GM18498 (cell line): ENCODE data around the gene SGMS2.
A peak's percentile ranks its signal among the peaks of the same experiment; 100 is the strongest.
"Not testable (repeated sequence)": the region's sequence is repeated elsewhere in the genome, so short reads cannot be mapped to it uniquely, and the experiment has no call there.

ENCODE experiments used
- ATAC-seq: cut with Tn5 transposase; IDR thresholded peaks from one replicate; pipeline ENCODE4 v1.9.1; 2021; ENCODE audit warnings: mild to moderate bottlenecking, moderate library complexity; ENCODE audit not compliant: unreplicated experiment

Gene SGMS2

DNA sequence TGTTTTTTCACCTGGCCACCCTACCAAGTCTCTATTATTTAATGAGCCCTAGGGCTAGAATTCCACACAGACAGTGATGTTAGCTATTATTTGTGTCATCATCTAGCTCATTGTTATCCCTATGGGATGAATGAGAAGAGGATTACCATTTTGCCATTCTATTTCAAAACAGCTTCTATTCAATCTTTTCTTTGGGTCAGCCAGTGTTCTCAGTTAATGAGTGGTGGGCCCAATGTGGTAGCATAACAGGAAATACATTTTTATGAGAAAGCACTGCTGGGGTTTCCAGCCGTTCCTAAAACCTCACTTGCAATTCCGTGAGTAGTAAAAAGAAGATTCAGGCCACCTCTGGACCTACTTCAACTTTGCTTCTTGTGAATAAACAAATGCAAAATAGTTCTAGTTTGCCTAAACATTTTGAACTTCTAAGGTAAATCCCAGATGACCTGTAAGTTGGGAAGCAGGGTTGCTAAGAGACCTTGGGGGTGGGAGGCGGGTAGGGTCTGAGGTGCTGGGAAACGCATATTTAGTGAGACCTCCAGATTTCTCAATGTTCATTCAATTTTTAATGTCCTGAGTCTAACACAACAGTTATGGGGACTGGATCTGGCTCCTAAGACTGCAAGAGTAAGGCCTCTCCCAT lies 81.8 kb downstream of the SGMS2 start:
- no peak for ATAC-seq

DNA sequence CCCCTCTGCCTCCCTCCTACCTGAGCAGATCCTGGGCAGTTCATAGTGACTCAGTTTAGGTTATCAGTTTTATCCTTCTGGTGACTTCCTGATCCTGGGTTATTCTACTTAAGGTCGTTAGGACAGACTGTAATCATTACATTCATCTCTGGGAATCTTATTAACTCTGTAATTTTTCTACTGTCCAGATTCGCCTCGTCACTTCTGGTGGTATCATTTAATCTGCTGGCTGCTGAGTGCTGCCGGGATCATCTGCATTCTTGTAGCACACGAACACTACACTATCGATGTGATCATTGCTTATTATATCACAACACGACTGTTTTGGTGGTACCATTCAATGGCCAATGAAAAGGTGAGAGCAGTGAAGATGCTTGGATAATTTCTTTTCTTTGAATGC lies 83.6 kb downstream of the SGMS2 start:
- ATAC-seq, result no peak

DNA sequence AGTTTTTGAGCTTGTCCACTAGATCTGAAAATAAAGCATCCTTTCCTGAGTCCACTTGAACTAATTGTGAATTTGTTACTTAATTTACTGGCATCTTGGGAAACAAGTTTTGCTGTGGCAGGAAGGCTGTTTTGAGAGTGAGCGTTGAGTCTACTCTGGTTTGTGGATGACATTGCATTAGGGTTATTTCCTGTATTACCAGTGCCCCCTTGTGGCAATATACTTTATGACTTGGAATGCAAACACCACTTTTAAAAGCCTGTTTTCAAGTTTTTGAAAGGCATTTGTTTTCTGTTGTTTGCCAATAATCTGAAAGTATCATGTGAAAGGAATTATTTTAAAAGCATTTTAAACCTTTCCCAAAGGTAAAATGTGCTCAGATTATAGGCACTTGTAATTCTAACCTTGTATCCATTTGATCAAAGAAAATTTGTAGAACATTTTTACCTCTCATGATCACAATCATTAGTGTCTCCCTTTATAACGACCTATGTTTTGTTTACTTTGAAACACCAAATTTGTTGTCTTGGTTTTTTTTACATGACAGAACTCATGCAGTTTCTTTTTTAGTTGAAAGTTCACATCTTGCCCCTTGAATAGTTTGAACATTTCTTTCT lies 88.7 kb downstream of the SGMS2 start:
- ATAC-seq, result peak; percentile 97

DNA sequence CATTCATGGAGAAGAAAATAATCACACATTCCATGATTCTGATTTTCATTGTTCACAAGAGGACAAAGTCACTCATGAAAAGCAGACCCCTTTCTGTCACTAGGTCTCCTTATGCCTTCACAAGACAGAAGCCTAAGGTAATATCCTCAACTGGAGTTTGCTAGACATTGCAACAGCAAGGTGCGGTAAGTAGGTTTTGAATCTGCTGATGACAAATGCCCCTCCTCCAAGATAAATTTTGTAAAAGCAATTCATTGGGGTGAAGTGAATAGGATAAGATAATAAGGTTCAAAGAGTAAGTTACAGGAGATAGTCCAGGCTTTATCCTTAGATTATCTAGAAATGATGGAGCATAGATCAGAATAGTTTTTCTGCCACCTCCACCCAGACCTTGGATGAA lies 90.5 kb downstream of the SGMS2 start:
- ATAC-seq, result no peak

DNA sequence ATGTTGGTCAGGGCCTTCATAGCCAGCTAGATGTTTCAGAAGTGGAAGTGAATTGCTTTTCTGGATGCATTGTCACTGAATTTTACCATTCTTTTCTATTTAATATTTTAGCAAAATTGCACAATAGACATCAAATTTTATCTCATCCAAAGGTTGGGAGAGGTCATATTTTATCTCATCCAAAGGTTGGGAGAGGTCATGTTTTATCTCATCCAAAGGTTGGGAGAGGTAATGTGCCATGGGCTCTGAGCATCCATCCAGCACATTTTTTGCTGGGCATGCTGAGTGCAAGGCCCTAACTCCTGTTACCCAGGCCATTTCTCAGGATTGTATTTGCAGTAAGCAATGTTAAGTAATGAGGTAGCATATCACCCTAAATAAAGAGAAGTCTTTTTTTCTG lies 91.9 kb downstream of the SGMS2 start:
- no peak for ATAC-seq

DNA sequence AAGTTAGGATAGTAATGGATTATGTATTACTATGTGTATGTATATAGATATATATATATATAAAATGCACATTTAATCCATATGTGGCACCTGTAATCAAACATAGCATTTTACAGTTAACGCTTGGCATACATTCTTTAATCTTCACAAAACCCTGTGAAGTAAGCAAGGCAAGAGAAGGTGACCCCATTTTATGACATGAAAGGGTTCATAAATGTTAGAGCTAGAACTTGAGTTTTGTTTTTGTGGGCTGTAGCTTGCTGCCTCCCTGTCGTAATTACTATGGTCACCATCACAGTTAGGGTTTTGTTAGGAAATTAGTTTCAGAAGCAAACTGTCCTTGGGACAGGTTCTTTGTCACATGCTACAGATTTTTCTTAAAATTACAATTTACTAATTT lies 92.8 kb downstream of the SGMS2 start:
- ATAC-seq, result no peak

DNA sequence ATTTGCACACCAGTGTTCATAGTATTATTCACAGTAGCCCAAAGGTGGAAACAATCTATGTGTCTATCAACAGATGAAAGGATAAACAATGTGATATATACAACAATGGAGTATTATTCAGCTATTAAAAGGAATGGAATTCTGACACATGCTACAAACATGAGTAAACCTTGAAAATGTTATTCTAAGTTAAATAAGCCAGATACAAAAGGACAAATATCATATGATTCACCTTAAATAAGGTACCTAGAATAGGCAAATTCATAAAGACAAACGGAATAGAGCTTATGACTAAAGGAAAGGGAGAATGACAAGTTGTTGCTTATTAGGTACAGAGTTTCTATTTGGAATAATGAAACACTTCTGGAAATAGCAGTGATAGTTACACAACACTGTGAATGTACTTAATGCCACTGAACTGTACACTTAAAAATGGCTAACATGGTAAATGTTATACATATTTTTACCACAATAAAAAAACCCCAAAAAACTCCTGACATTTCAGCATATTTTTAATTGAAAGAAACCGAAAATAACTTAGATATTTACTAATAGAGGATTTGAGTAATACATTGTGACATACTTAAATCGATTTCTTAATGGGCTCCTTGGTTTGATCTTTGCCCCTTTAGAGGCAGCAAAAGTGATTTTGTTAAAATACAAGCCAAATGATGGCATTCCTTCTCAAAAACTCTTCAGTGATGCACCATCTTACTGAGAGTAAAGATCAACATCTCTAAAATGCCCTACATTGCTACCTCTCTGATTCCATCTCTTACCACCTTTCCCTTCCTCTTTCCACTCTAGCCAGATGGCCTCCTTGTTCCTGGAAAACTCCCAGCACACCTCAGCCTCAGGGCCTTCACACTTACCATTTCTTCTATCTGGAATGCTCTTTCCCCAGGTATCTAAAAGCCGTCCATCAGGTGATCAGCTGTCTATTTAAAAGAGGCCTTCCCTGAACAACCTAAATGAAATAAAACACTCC lies 98.0 kb downstream of the SGMS2 start:
- ATAC-seq, result no peak

DNA sequence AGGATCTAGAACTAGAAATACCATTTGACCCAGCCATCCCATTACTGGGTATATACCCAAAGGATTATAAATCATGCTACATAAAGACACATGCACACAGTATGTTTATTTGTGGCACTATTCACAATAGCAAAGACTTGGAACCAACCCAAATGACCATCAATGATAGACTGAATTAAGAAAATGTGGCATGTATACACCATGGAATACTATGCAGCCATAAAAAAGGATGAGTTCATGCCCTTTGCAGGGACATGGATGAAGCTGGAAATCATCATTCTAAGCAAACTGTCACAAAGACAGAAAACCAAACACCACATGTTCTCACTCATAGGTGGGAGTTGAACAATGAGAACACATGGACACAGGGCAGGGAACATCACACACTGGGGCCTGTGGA lies 101.0 kb downstream of the SGMS2 start:
- not testable (repeated sequence) for ATAC-seq

DNA sequence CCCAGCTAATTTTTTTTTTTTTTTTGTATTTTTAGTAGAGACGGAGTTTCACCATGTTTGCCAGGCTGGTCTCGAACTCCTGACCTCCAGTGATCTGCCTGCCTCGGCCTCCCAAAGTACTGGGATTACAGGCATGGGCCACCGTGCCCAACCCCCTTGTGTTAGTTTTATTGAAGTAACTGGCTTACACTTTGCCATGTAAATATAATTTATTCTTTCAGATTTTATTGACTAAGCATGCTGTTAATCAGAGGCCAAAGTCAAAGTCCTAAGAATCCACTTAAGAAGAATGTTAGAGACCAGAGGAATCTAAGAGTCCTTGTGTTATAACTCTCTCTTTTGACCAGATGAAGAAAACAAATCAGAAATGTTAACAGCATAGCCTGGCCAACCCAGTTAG lies 102.1 kb downstream of the SGMS2 start:
- ATAC-seq, result not testable (repeated sequence)

DNA sequence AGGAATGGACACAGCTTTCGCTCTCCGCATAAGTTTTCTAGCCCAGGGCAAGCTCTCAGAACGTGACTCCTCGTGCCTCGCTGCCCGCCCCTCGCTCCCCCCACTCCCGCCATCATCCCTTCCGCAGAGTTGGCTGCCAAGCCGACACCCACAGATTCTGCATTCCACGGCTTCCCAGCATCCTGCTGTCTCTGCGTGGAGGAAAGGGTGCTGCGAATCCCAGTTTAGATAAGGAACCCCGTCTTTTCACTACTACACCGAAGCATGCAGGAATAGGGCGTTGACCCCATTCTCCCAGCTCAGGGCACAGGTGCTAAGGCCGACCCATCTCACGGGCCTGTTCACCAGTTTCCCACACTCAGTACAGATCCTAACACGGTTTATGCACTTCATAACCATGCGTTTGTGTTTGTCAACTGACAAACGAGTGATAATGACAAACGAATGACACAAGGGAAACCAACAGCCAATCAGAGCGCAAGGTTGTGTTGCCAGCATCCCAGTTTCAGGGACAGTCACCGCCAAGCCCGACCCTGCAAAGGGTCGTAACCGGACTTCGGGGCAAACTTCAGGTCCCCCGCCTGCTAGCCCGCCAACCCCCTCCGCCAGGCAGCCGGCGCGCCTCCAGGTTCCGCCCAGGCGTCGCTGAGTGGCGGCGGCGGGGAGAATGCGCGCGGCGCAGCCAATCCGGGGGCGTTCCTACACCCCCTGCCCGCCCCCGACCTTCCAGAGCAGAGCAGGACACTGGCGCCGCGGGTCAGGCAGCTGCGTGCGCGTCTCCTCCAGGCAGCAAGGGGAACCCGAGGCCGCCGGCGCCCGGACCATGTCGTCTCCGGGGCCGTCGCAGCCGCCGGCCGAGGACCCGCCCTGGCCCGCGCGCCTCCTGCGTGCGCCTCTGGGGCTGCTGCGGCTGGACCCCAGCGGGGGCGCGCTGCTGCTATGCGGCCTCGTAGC lies 106.4 kb downstream of the SGMS2 start, which contains the start of gene CYP2U1:
Gene CYP2U1 (plus strand): TSS at position 729 of the 954 bp plus-strand sequence. CDS start 95 bp downstream, at position 824.
- ATAC-seq, result peak; percentile 97

DNA sequence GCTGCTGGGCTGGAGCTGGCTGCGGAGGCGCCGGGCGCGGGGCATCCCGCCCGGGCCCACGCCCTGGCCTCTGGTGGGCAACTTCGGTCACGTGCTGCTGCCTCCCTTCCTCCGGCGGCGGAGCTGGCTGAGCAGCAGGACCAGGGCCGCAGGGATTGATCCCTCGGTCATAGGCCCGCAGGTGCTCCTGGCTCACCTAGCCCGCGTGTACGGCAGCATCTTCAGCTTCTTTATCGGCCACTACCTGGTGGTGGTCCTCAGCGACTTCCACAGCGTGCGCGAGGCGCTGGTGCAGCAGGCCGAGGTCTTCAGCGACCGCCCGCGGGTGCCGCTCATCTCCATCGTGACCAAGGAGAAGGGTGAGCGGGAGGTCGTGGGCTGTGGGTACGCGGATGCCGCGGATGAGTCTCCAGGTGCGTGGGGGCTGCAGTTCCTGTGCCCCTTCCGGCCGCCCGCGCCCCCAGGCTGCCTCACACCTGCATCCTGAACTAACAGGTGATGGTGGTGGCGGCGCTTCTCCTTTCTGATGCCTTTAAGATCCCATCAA lies 107.1 kb downstream of the SGMS2 start:
- ATAC-seq, result no peak

DNA sequence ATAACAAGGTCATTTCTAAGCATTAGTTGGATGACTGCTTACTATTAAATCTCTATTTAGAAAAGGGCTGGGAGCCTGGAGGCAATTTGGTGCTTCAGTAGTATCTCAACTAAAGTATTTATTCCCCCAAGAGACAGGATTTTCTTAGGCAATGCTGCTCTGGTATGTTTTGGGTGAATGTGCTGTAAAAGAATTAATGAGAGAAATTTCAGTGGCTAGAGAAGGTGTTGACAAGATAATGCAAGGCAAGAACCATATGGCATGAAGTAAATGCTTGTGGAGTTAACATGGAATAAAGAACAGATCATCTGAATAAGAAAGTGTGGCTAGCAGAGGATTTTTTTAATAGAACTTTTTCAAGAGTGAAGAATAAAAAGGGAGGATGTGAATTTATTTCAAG lies 110.5 kb downstream of the SGMS2 start:
- no peak for ATAC-seq

DNA sequence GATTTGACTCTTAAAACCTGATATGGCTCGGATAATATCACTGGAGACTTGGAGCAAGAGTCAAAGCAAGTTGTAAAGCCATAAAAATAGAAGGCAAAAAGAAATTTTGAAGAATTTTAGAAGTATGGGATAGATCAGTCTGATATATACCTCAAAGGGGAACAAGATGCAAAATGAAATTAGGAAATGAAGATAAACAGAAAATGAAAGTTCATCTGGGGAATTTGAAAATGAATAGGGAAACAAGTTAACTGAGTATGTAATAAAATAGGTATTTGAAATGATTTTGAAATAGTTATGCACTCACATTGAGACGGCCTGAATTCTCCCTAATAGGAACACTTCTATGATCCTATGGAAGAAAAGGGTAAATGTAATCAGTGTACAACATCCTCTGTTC lies 112.3 kb downstream of the SGMS2 start:
- no peak for ATAC-seq

DNA sequence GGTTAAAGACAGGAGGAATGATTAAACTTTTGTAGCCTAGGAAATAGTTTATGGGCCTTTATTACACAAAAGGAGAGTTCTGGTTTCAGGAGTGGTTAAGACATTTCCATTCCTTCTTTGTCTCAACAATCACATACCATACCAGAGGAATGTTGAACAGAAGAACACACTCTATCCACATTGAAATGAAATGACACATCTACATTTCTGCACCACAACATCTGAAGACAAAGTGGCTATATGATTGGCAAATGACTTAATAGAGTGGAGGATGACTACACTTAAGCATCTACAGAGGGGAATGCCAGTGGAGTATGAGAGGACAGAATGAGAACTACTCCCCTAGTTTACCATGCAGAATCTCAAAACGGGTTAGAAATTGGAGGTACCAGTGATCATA lies 114.6 kb downstream of the SGMS2 start:
- no peak for ATAC-seq

DNA sequence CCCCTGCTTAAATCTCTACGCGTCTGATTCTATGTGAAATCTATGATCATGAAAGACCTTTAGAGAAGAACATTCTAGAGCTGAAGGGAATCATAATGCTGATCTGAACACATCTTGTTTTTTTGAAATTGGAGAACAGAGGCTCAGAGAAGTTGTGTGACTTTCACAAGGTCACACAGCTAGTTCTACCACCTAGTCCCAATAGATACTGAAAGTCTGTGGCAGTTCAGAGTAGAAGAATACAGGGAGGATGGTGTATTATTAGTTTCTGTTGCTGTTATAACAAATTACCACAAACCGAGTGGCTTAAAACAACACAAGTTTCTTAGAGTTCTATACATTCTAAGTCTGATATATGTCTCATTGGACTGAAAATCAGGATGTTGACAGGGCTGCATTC lies 121.1 kb downstream of the SGMS2 start:
- no peak for ATAC-seq

DNA sequence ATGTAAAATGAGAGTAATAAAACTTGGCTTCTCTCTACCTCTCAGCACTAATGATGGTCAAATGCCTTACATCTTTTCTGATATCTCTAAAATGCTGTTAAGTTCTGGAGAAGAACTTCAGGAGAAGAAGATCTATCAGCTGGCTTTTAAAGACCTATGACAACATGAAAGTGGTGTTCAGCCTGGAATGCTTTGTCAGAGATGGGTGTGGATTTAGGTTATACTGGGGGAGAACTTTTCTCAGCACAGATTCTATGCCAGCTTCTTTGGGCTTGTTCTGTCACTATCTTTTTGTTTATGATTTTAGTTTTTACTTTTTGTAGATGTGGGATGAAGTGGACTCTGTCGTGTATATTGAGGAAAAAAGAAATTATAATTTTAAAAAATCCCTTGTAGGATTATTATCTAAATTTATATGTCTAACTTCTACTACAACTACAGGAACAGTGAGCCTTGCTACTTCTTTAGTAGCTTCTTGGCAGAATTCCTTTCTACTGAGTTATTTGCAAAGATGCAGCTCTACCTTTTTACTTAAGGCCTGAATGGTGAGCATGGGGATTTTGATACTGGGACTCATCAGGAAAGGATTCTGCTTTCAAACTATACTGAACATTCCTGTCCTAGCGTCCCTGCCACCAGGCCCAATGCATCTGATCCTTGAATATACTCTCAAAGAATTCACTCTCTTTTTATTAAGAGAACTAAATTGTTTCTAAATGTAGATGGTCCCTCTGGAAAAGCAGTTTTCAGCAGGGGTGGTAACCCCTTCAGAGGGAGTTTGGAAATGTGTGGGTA lies 126.2 kb downstream of the SGMS2 start:
- no peak for ATAC-seq

DNA sequence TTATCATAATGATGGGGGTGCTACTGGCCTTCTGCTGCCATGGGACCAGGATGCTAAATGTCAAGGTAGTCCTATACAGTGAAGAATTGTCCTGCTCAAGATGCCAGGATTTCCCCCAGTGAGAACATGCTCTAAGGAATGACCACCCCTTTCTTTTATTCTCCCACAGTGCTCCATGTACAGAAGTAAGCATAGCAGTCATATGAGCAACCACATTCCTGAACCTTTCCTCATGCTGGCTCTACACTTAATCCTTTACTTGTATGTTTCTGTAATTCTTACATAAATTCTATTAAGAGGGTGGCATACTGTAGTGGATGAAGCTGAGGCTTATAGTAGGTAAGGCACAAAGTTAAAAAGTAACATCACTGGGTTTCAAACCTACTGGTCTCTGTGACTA lies 126.8 kb downstream of the SGMS2 start:
- no peak for ATAC-seq

DNA sequence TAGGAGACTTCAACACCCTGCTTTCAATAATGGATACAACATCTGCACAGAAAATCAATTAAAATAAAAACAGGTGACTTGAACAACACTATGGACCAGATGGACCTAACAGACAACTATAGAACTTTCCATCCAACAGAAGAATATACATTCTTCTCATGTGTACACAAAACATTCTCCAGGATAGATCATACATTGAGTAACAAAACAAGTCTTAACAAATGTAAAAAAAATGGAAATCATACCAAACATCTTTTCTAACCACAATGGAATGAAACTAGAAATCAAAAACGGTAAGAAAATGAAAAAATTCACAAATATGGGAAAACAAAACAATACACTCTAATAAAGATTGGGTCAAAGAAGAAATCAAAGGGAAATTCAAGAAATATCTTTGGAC lies 131.3 kb downstream of the SGMS2 start:
- no peak for ATAC-seq
